T-helper 1 cell treated with Interleukin-12 subunit alpha and Interleukin-12 subunit beta and Interleukin-4 antibody, amounts not matched to agents 30 ng/mL and 1 ng/mL, for 36 hours (primary cell): ENCODE data around the gene MYRIP. TPM values are rescaled to one million over a fixed set of nuclear protein-coding genes. Genes with fewer than 3 reads are reported as not detected.
"Not testable (repeated sequence)": the region's sequence is repeated elsewhere in the genome, so short reads cannot be mapped to it uniquely, and the experiment has no call there.

Experiments used
- intact Hi-C: fragments of 100-400 bp; cut with micrococcal nuclease; formaldehyde crosslinking; loops from one replicate; pipeline ENCODE4 v1.15.1; 2024
- total RNA-seq: library from RNA; stranded (reverse); gene quantifications from 2 replicates; pipeline ENCODE4 v1.2.3, GENCODE V29; 2022

Gene MYRIP
- total RNA-seq, 1 donor from 2014 or later: not detected

DNA sequence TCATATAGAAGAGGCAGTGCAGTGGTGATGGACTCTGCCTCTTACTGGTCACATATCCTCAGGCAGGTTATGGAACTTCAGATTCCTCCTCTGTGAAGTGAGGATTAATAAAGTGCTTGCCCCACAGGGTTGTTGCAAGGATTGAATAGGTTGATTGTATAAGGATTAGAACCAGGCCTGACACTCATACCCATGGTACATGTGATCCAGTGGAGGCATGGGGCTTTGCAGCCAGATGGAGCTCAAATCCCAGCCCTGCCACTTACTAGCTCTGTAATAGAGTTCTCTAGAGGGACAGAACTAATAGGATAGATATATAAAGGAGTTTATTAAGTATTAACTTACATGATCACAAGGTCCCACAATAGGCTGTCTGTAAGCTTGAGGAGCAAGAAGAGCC, 315.5 kb downstream of the MYRIP start:
- intact Hi-C loops: no loop called here

DNA sequence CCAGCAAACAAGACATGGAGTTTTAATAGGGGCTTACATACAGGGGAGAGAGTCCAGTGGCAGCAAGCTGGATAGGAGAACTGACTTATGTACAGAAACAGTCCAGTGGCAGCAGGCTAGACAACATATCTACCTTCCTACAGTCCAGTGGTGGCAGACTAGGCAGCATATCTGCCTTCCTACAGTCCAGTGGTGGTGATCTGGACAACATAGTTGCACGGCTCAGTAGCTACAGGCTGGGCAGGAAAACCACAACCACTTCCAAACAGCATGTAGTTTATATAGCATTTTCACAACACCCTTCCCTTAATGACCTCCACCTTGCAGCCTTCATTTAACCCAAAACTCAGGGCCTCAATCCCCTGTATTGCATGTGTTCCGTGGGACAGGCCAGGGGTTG, 318.8 kb downstream of the MYRIP start:
- intact Hi-C loops: no loop called here

DNA sequence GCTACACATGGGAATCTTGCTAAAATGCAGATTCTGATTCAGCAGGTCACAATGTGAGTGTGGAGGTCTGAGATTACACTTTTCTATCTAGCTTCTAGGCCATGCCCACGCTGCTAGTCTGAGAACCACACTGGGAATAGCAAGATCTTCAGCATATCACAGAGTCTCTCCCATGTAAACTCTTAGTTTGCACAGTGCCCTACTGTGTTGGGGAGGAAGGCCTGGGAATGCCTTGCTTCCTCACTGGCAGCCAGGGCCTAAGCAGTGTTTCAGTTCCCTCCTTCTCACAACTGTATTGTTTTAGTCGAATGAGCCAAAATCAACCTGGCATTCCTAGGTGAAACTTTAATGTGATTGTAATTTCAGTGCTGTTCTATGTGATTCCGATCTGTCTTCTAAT, 320.1 kb downstream of the MYRIP start:
- intact Hi-C loops: no loop called here

DNA sequence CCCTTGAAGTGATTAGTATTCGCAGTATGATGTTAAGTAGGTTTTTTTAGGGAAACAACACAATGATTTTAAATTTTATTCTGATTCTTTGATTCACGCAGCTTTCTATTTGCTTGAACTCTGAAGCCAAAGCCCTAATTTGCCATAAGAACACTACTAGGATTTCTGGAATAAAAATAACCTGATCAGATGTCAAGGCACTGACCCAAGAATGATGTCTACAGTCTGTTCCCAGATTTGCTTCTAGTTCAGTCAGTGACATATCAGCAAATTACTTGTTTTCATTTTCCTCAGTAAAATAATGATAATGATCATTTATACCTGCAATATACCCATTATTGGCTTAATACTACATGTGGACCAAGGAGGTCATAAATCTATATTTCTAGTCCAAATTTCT, 320.6 kb downstream of the MYRIP start:
- intact Hi-C loops: no loop called here

DNA sequence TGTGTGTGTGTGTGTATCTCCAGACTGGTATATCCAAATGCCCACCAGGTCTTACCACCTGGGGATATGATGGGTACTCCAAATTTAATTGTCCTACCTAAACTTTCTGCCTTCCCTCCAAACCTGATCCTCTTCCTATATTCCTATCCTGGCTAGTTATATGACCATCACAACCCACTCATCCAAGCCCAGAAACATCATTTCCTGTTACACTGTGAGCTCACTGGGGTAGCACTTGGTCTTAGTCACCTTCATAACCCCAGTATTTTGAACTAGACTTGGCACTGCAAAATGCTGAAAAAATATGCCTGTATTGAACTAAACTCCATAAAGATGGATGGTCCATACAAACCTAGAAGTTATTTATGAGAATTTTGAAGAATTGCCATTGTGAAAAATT, 321.3 kb downstream of the MYRIP start:
- intact Hi-C loops: no loop called here

DNA sequence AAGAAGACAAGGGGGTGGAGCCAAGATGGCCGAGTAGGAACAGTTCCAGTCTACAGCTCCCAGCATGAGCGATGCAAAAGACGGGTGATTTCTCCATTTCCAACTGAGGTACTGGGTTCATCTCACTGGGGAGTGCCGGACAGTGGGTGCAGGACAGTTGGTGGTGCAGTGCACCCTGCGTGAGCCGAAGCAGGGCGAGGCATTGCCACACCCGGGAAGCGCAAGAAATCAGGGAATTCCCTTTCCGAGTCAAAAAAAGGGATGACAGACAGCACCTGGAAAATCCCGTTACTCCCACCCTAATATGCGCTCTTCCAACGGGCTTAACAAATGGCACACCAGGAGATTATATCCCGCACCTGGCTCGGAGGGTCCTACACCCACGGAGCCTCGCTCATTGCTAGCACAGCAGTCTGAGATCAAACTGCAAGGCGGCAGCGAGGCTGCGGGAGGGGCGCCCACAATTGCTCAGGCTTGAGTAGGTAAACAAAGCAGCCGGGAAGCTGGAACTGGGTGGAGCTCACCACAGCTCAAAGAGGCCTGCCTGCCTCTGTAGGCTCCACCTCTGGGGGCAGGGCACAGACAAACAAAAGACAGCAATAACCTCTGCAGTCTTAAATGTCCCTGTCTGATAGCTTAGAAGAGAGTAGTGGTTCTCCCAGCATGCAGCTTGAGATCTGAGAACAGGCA, 324.6 kb downstream of the MYRIP start:
- intact Hi-C loops: not testable (repeated sequence)

DNA sequence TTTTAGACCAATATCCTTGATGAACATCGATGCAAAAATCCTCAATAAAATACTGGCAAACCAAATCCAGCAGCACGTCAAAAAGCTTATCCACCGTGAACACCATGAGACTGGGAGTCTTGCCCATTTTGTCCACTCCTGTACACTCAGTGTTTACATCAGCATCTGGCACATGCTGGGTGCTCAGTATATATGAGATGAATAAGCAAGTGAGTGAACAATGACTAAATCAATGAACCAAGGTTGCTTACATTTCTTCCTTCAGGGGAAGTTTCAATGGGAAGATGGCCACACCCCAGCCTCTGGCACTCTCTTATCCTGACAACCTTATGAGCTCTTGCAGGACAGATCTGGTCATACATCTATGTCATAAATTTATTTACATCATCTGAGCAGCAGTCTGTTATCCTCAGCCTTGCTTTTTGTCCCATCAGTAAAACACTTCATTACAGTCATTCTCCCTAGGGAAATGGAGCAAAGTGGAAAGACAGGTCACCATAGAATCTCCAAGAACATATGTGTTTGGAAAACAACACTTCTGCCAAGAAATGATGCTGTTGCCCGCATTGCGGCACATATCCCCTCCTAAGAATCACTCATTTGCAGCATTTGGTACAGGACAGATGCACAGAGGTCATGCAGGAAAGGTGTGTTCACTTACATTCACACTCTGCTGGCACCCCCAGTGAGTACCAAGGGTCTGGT, 328.3 kb downstream of the MYRIP start:
- intact Hi-C loops: no loop called here

DNA sequence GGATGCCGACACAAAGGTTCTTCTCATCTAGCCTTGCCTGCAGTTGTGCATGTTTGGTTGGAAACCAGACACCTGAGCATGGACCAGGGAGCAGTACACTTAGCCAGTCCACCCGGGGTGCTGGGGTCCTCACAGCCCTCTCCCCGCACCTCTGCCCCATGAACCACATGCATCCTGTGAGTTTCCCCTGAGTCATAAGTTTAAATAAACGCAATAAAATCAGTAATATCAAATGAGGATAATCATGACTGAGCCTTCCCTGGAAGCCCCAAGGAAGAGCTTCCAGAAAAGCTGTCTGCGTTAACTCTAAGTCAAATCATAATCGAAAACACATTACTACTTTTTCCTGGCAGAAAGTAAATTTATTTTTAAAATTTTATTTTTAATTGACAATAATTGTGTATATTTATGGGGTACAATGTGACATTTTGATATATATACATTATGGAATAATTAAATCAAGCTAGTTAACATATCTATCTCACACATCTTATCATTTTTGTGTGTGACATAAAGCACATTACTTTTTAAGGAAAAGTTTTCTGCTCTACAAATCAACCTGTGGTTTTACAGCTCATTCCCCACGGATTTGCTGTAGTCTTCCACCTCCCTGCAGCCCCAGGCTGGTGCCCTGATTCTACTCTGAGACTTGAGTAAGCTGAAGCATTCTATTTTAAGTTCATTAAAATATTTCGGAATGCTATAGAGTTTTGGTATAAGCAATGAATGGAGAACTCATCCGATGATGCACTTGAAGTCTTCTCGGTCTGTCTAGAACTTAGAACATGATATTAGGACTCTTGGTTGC, 334.1 kb downstream of the MYRIP start:
- intact Hi-C loops: no loop called here

DNA sequence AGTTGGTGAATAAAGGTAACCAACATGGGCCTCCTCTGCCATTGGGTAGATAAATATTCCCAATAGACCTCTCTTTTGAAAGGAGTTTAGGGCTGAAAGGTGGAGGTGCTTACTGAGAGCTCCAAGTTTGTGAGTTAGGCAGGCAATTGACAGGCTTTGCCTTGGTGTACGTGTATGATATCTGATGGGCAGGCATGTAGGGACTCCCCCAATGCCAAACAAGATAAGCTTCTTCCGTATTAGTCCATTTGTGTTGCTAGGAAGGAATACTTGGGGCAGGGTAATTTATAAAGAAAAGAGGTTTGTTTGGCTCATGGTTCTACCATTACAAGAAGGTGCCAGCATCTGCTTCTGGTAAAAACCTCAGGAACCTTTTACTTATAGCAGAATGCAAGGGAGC, 339.4 kb downstream of the MYRIP start:
- intact Hi-C loops: no loop called here

DNA sequence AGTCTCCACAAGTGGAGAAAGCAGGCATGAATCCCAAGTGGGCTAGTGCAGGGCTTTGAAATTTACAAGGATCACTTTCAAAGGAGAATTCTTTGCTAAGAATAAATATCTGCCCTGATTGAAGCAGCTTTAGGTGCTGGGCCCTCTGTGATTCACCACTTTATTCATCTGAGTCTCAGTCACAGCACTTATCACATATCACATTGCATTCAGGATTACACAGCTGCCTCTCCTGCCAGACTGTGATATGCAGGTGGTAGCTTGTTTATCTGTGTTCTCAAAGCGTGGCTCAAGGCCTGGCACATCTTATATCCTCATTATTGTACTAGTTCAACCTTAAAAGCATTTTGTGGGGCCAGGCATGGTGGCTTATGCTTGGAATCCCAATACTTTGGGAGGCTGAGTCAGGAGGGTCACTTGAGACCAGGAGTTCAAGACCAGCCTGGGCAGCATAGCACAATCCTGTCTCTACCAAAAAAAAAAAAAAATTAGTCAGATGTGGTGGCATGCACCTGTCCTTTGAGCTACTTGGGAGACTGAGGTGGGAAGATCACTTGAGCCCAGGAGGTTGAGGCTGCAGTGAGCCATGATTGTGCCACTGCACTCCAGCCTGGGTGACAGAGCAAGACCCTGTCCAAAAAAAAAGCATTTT, 343.2 kb downstream of the MYRIP start:
- intact Hi-C loops: no loop called here

DNA sequence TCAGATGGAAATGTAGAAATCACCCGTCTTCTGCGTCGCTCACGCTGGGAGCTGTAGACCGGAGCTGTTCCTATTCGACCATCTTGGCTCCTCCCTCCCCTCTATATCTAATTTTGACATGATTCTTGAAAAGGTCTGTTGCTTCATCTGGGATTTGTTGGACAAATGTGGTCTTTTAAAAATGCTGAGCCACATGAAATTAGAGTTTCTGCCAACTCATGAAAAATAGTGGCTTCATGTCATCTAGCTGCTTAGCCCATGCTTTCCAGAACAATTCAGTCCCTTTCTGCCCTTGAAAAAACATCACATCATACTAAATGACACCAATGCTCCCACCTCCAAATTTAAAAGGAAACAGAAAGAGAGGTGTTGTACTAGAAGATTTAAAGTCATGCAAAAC, 351.5 kb downstream of the MYRIP start:
- intact Hi-C loops: no loop called here

DNA sequence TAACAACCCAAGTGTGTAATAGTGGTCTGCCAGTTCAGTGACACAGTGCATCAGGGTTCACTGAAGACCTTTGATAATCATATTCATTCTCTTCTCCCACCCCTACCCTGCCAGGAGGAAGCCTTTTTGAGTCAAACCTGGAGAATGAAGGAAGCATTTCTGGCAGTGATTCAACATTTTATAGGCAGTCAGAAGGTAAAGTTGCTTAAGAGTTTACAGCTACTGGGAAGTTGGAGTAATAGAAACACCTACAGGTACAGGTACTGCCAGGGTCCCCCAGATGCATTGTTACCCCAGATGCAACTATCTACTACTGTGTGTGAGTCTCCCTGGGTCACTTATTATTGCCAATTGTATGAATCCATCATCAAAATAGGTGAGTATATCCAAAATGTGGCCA, 353.2 kb downstream of the MYRIP start:
- intact Hi-C loops: no loop called here

DNA sequence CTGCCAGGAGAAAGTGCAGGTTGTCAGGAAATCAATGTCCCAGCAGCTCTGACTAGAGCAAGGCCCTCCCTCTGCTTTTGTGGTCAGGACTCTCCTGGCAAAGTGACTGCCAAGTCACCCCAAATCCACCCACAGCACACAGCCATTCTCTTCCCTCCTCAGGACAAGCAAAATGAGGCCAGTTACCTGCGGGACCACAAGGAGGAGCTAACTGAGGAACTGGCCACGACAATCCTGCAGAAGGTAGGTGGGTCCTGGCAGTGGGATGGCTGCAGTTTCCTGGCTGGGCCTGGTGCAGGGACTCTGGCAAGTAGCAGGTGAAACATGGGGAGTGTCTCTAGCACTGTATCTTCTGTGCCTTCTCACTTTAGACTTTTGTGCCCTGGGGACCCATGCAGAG, 357.6 kb downstream of the MYRIP start:
- intact Hi-C loops: no loop called here

DNA sequence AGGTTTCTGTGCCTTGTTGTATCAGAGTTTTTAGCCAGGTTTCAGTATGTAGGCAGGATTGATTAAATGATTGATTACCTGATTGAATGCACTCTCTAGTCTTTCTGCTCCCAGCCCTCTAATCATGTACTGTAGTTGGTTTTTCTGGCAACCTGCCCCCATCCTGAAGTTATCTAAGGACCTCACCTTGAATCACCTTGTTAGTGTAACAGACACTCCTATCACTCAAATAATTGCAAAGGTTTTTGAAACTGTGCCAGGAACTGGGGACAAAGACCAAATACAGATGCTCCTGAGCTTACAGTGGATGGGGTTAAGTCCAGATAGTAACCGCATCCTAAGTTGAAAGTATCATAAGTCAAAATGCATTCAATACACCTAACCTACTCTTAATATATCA, 358.5 kb downstream of the MYRIP start:
- intact Hi-C loops: no loop called here

DNA sequence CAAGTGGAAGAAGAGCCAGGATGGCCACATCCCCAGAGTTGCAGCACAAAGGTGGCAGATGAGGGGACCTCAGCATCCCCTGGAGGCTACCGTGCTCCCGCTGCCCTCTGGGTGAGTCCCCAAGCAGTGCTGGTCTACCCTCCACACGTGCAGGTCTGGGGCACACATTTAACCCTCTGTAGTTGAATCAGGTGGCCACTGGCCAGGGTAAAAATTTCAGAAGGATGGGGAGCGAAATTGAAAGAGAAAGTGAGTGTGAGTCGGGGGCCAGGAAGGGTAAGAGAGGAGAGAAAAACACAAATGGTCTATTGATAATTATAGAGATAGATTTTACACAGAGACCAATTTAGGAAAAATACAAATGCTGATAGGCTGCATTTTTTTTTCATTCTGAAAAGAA, 360.6 kb downstream of the MYRIP start:
- intact Hi-C loops: no loop called here

DNA sequence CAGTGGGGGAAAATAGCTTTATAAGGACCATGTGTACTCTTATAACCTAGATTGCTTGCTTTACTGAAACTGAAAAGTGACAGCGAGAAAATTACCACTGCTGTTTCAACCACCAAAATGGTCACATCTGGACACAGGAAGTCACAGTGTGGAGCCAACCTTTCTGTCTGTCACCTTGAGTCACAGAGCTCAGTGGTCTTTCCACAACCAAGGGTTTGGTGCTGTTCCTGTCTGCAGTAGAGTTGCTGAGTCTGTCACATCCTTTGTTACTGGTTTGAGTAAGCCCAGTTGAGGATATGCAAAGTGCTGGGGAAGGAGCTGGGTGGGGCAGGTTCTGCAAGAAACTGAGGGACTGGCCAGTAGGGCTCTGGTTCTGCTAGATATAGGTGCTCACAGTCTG, 361.0 kb downstream of the MYRIP start:
- intact Hi-C loops: no loop called here

DNA sequence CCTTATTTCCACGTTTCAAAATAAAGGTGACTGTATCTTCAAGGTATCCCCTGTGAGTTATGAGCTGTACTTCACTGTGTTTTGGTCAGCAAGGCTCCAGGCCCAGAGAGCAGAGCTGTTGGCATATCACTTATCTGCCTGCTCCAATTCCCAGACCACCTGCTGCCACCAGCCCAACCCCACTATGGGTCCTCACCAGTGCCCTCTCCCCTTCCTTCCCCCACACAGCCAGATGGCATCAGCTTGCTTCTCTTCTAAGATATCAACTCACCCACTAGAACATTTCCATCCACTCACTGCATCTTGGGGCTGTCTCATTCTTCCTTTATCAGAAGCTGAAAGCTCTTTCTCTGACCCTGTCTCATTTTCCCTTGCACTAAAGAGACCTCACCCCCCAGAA, 363.2 kb downstream of the MYRIP start:
- intact Hi-C loops: no loop called here

DNA sequence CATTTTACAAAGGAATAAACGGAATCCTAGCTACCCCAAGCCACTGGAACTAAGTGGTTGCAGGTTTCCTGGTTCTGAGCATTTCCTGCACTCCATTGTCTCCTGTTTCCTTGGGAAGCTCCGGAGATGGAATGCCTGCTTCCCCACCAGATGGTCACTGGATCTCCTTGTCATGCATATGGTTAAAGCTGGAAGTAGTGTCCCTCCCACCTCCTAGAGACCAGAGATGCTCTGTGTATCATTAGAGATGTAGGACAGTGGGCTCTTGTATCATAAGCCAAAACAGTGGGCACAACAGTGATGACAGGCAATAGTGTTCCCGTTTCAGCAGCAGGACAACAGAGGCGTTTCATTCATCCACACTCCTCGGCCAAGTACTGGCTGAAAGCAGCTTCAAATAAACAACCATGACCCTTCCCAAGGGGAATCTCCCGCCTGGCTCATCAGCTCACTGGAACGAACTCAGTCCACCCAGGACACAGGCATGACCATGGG, 363.9 kb downstream of the MYRIP start:
- intact Hi-C loops: no loop called here

DNA sequence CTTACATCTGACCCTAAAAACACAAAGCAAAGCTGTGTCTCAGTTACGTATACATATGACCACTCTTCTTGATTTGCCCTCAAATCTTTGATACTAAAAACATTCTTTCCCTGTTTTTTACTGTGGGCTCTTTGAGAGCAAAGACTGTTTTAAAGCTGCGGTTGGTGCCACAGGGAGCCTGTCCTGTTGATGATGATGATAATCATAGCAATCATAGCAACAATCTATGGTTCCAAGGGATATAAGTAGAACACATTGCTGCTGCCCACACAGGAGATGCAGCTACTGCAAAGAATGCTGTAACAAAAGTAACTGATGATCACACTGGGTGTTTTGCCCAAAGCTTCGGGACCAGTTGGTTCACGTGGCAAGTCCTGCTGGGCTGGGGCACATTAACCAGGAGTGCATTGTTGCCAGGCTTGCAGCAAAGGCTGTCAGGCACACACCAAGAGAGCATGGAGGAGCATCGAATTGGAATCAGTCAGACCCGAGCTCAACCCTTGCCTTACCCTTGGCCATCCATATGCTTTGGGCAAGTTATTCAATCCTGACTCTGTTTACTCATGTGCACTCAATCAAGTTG, 368.7 kb downstream of the MYRIP start:
- intact Hi-C loops: no loop called here

DNA sequence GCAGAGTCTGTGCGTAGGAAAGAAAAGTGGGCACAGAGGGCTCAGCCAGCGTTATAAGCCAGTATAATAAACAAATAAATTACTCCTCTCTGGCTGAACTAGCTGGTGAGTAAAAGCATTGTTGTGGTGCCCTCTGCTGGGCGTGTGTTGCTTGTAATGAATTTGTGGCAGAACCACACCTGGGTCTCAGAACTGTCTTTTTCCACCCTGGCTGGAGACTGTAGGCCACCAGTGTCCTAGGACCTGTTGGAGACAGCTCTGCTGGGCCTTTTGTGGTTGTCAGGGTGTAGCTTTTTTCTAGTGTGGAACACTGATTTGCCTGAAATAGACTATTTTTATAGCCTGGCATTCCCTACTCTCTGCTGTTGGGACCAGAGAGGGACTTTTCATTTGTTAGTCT, 369.6 kb downstream of the MYRIP start:
- intact Hi-C loops: loop anchor here (1.0 kb wide), 2 partner anchors 472 to 731 kb away; no protein-coding TSS in a partner anchor

DNA sequence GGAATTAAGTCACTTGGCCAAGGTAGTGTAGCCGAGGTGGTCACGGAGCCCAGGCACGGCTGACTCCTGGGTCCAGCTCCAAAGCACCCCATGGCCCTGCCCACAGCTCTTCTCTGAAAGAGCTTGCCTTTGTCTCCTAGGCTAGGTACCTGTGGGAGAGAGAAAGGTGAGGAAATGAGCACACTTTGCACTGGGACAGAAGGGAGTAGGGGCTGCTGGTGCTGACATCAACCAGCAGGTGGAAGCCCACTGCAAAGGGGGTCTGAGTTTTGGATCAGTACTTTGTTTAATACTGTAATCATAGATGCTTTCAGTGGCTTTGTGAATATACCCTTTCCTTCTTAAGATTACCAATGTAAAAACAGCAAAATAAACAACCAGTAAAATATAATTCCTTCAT, 371.8 kb downstream of the MYRIP start:
- intact Hi-C loops: no loop called here
